ENCODE data around the gene SCYL1.

GRCh38 chr11:65562020-65562419 lies 37.1 kb downstream of the SCYL1 start:
- TF ChIP-seq CTCF (conservative IDR thresholded peaks at IDR 0.05; ENCODE audit: low read depth, low read length) (no peak), CEBPB (IDR thresholded peaks at IDR 0.05; ENCODE audit: low read depth, low read length) (no peak), POLR2A (IDR thresholded peaks at IDR 0.05; ENCODE audit: low read depth, low read length) (no peak), MXI1 (IDR thresholded peaks at IDR 0.05; ENCODE audit: borderline replicate concordance, low read depth, low read length) (no peak), SMC3 (IDR thresholded peaks at IDR 0.05; ENCODE audit: low read depth, low read length) (no peak), ELK1 (IDR thresholded peaks at IDR 0.05; ENCODE audit: borderline replicate concordance, low read depth, low read length) (no peak)

Data from IMR-90 (cell line).